HG02870 (cell line): ENCODE results near the gene TIAM1.
A peak's percentile ranks its signal among the peaks of the same experiment; 100 is the strongest.

Experiments used
- ATAC-seq: cut with Tn5 transposase; IDR thresholded peaks from one replicate; pipeline ENCODE4 v1.9.1; 2021; ENCODE audit warnings: mild to moderate bottlenecking, moderate library complexity; ENCODE audit not compliant: unreplicated experiment

TIAM1 gene

DNA sequence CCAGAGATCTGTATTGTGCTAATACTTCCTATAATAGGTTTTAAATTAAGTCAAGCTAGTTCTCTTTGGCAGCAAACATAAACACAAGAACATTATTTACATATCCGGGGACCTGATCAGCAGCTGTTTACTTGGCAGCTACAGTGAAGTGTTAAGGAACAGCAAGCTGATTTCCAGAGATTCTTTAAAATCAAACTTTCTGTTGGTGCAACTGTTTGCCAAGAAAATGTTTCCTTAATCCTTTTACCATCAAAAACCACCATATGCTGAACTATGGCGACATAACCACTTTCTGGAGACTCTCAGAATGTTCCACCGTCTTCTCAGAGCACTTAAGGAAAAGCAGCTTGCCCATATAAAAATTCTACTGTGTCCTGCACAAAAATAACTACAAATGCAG lies 198.8 kb downstream of the TIAM1 start:
- no peak for ATAC-seq

GRCh38 chr21:31143036-31143435 lies 201.0 kb downstream of the TIAM1 start:
- ATAC-seq, result no peak

DNA sequence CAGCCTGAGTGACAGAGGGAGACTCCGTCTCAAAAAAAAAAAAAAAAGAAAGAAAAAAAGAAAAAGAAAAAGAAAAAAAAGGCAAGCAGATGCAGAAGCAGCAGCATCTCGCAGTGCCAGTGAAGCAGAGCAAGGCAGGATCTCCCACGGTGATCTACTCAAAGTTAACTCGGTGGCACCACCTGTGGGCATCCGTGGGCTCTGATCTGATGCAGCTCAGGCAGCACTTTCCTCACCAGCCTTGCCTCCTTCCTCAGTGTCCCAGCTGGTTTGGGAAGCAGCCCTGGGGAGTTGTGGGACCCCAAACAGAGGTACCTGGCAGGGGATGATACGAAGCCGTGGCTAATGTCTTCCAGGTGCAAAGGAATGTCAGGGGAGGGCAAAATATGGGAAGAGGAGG lies 201.5 kb downstream of the TIAM1 start:
- ATAC-seq, result no peak

GRCh38 chr21:31141389-31142000 lies 202.6 kb downstream of the TIAM1 start:
- no peak for ATAC-seq

DNA sequence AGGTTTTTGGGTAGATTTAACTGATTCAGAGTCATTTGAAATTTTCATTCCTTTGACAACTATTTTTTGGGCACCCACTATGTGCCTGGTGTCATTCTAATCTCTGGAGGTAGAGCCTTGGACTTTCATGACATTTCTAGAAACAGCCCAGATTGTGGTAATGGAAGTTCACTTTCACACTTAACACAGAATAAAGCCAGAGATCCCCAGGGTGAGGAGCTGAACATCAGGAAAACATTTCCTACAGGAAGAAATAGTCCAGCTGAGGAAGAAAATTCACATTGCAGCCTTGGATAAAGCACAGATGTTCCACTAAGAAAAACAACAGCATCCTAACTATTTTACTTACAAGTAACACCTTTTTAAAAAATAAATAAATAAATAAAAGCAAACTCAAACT lies 203.4 kb downstream of the TIAM1 start:
- ATAC-seq, result no peak

- ATAC-seq, result no peak
Measured at GRCh38 chr21:31140025-31140424, 204.0 kb downstream of the TIAM1 start.

DNA sequence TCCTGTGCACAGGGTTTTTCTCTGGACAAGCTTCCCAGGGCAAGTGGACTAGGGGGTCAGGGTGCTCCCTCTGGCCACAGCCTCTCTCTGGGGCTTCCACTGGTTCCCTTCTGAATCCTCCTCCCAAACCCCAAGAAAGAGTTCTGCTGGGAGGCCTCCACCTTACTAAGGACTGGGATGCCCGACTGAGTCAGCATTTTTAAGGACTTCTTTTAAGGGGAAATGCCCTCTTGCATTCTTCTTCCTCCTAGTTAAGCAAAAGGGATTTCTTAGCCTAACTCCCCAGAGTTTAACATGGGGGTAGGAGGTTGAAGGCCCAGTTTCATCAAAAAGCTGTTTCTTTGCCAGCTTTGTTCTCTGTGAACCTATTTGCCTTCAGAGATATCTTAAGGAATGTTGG lies 206.1 kb downstream of the TIAM1 start:
- ATAC-seq, result no peak

GRCh38 chr21:31136891-31137290 lies 207.2 kb downstream of the TIAM1 start:
- no peak for ATAC-seq

- no peak for ATAC-seq
Measured at GRCh38 chr21:31135531-31136184, 208.4 kb downstream of the TIAM1 start.

DNA sequence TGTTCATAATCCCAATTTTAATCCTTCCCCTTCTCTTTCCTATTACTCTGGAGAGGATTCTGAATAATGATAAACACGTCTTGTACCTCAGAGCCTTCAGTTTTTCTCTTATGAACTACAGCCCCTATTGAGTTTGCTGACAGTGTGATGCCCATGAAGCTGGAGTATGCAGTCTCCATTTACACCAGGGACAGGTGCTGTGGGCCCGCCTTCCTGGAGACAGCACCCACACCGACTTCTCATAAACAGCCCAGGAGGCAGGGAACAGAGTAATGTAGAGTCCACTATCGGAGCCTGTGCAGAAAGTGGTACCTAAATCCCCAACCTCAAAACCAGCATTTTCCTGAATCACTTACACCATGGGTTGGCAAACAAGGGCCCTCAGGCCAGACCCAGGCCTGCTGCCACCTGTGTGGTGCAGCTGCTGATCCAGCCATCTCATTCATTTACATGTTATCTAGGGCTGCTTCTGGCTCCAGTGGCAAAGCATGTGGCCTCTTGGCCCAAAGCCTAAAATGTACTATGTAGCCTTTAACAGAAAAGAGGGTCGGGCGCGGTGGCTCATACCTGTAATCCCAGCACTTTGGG lies 210.7 kb downstream of the TIAM1 start:
- no peak for ATAC-seq

DNA sequence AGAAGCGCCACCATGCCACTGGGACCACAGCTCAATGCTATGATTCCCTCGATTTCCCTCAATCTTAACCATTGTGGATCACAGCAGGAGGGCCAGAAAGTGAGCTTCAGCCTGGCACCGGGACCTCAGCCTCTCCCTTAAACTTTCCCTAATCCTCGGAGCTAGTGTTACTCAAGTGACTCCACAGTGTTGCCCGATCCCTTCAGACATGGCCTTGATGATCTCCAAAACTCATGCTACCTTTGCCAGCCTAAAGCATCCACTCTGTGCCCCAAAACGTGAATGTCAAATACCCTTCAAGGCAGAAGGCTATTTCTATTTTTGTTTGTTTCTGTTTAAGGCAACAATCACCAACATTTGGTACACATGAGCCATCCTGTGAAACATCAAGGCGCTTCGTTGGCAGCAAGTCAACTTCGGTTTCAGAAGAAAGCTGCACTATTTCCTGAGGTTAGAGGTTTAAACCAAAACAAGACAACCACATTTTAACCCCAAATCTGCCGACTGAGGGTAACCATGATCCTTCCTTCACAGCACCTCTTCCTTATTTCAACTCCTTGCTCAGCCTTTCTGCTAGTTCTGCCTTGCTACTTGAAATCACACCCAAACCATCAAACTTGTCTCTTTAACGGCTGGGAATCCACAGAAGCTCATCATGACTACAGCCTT lies 211.4 kb downstream of the TIAM1 start:
- ATAC-seq, result peak; percentile 67

DNA sequence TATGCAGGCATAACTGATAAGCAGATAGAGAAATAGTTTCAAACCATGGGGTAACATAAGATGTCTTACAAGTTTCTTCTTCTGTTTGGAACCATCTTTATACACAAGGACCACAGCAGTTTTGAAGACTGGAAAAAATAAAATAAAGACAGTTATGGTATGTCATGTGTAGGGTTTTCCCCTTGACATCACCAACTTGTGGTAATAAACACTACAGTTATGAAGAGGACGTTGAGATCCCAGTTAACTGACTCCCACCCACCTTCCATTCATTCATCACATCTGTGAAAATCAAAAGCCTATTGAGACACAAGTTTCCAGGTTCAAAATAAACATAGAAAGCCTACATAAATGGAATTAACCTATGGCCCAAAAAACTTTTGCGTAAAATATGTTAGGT lies 213.2 kb downstream of the TIAM1 start:
- no peak for ATAC-seq

DNA sequence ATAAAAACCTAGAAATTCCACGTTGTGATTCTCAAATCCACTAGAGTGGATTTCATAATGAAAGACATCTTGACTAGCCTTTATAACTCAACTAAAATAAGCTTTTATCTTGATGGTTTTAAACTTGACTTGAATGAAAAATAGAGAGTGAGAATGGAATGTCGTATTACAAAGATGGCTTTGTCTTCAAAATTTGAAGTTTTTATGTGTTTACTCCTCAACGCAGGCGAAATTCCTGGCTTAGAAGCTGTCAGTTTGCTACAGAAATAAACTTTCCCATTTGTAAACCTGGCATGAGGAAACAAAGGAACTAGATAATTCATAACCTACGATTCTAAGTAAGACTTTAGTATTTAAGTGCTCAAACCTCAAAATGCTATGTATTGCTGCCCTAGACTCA lies 215.8 kb downstream of the TIAM1 start:
- no peak for ATAC-seq

- ATAC-seq, result no peak
Measured at GRCh38 chr21:31124010-31124409, 220.1 kb downstream of the TIAM1 start.

- no peak for ATAC-seq
Measured at GRCh38 chr21:31119199-31119598, 224.9 kb downstream of the TIAM1 start.

DNA sequence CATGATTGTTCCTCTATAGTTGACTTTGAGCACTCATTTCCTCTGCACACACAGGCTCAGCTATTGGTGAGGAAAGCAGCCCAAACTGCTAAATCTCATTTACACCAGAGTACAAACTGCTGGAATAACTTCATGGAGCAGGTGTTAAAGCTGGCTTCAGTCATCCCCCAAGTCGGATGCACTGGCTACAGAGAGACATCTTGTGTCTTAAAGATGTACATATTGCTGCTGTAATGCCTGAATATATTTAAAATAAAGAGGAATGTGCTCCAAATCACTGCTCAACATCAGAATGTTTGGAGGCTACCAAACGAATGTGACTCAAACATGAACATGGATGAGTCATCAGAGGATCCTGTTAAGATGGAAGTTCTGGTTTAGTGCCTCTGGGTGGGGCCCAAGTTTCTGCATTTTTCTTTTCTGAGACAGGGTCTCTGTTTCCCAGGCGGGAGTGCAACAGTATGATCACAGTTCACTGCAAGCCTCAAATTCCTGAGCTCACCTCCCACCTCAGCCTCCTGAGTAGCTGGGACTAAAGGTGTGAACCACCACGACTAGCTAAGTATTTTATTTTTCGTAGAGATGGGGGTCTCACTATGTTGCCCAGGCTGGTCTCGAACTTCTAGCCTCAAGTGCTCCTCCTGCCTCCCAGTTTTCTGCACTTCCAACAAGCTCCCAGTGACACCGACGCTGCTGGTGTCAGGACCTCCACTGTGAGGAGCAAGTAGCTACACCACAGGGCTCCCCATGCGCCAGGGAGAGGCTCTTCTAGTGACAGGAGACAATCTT lies 226.7 kb downstream of the TIAM1 start:
- no peak for ATAC-seq

DNA sequence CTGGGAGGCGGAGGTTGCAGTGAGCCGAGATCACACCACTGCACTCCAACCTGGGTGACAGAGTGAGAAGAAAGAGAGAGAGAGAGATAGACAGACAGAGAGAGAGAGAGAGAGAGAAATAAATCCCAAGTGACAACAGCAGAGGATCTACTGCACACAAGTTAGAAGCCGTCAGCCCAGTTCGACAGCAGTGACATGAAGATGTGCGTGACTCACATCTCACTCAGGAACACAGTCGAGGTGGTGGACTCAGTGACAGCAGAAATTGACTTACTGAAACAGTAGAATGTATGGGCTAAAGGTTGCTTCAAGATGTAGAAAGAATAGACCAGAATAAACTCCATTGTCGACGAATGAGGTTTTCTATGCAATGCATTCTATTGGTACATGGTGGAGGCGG lies 228.8 kb downstream of the TIAM1 start:
- ATAC-seq, result no peak

DNA sequence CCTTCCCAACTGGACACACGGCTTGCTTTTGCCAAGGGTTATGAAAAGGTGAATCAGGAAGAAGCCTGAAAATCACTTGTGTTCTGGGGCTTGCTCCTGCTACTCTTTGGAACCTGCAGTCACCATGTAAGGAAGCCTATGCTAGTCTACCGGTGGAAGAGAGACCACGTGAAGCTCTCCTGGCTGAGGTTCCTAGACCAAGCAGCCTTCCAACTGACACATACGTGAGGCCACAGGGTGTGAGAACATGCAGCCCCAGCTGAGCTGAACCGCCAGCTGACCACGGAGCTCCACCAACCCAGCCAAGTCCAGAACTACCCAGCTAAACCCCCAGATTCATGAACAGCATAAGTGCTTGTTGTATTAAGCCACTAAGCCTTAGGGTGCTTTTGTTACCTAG lies 233.0 kb downstream of the TIAM1 start:
- no peak for ATAC-seq

DNA sequence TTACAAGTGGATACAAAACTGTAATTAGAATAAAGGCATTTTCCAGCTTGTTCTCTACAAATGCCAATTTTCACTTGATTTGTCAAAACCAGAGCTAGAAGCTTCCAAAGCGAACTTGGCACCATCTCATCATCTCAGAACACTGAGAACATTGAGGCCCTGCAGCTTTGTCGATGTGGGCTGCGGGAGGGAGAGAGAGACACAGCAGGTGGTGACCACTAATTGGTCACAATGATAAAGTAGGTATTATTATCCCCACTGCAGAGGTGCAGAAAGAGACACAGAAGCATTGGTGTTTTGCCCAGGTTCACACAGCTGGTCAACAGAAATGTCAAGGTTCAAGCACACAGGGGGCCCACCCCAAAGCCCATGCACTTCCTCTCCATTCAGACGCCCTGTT lies 233.6 kb downstream of the TIAM1 start:
- ATAC-seq, result no peak

DNA sequence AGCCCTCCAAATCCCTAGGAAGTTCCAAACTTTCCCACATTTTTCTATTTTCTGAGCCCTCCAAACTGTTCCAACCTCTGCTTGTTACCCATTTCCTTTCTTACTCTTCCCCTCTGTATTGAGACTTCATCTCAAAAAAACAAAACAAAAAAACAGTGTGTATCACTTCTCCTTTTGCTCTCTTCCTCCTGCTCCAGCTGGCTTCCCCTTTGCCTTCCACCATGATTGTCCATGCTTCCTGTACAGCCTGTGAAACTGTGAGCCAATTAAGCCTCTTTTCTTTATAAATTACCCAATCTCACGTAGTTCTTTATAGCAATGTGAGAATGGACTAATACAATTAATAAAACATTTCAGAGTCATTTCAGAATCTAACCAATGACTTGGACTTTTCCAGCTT lies 236.2 kb downstream of the TIAM1 start:
- ATAC-seq, result peak; percentile 70

GRCh38 chr21:31107176-31107785 lies 236.8 kb downstream of the TIAM1 start:
- no peak for ATAC-seq
